ENCODE measurements around the gene PWP2.
"Not testable (repeated sequence)": the region's sequence is repeated elsewhere in the genome, so short reads cannot be mapped to it uniquely, and the experiment has no call there.

PWP2 gene

DNA sequence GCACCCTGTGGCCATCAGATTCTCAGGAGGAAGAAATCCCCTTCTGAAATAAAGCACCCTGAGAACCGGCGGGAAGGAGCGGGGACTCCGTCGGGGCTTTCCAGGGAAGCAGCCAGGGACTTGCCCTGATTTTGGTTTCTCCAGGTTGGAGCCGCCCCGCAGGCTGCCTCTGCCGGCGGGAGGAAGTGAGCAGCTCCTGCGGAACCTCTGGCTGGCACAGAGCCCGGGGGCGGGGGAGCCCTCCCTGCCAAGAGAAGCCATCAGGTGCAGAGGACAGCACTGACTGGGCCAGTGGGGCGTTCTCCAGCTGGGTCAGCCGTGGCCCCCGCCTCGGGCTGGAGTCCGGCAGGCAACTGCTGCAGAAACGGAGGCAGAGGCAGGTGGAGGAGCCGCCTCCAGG, 65.5 kb downstream of the PWP2 start:
- not testable (repeated sequence) for H3K4me3 ChIP-seq (ENCODE audit: low read length)

DNA sequence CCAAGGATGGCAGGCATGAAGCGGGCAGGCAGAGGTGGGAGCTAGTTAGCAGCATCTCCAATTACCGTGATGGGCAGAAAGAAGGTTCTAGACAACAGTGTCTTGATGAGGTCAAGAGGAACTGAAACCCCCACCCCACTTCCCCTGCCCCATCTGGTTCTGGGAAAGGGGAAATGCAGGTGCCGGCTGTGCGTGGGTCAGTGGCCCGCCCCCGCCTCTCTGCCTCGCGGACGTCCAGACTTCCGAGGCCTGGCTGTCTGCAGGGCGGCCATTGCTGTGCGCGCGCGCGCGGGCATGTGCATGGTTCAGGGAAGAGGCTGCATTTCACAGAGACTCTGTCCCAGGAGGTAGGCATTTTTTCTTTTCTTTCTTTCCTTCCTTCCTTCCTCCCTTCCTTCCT, 68.0 kb downstream of the PWP2 start:
- H3K4me3 ChIP-seq (ENCODE audit: low read length) = not testable (repeated sequence)

- not testable (repeated sequence) for H3K4me3 ChIP-seq (ENCODE audit: low read length)
These were observed 68.9 kb downstream of the PWP2 start for GRCh38 chr21:44176127-44176526.
